ENCODE data around the gene MCM3AP.
"Not testable (repeated sequence)": the region's sequence is repeated elsewhere in the genome, so short reads cannot be mapped to it uniquely, and the experiment has no call there.

The MCM3AP gene

DNA sequence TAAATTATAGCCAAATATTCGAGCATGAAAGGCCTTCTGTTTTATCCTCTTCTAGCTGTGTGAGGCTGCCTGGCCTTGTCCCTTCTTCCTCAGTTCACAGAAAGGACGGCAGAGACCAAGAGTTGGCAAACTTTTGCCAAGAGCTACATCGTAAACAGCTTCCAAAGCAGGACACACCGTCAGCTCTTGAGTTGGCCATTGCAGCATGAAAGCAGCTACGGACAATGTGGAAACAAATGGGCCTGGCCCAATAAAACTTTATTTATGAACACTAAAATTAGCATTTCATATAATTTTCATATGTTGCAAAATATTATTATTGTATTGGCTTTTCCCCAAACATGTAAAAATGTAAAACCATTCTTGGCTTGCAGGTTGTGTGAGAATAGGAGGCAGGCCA lies 27.5 kb upstream of the MCM3AP start:
- no peak for FAIRE-seq
- no peak for DNase-seq (ENCODE audit: extremely low spot score, insufficient read length, low read depth)

DNA sequence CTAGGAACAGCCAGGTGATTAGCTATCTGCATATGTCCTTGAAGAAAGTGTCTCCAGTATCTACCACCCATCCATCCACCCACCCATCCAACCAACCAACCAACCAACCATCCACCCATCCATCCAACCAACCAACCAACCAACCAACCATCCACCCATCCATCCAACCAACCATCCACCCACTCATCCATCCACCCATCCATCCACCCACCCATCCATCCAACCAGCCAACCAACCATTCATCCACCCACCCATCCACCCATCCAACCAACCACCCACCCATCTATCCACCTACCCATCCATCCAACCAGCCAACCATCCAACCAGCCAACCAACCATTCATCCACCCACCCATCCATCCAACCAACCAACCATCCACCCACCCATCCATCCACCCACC lies 26.2 kb upstream of the MCM3AP start:
- FAIRE-seq (no peak), DNase-seq (ENCODE audit: extremely low spot score, insufficient read length, low read depth) (no peak)

DNA sequence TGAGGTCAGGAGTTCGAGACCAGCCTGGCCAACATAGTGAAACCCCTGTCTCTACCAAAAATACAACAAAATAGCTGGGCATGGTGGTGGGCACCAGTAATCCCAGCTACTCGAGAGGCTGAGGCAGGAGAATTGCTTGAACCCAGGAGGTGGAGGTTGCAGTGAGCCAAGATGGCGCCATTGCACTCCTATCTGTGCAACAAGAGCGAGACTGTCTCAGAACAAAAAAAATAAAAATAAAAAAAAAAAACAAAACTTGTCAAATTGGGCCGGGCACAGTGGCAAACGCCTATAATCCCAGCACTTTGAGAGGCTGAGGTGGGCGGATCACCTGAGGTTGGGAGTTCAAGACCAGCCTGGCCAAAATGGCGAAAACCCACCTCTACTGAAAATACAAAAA lies 24.8 kb upstream of the MCM3AP start:
- not testable (repeated sequence) for FAIRE-seq; DNase-seq (ENCODE audit: extremely low spot score, insufficient read length, low read depth)

DNA sequence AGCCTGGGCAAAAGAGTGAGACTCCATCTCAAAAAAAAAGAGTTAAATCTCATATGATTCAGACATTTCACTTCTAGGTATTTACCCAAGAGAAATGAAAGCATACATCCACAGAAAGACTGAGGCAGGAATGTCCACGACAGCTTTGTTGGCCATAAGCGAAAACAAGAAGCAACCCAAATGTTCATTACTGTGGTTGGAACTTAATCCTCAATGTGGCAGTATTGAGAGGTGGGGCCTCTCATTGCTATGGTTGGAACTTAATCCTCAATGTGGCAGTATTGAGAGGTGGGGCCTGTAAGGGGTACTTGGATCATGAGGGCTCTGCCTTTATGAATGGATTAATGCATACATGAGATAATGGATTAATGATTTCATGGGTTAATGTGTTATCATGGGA lies 23.0 kb upstream of the MCM3AP start:
- no peak for DNase-seq (ENCODE audit: extremely low spot score, insufficient read length, low read depth)
- FAIRE-seq: no peak

DNA sequence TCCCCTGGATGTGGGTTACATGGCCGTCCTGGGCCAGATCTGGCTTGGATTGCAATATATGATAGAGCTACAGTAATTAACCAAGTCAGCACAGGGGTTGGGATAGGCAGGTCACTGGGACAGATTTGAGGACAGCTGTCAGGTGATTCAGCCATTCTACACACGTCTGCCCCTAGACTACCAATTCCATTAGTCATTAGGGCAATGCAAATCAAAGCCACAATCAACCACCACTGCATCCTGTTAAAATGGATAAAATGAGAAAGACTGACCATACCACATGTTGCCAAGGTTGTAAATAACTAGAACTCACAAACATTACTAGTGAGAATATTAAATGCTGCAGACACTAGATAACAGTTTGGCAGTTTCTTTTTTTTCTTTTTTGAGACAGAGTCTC lies 22.2 kb upstream of the MCM3AP start:
- no peak for FAIRE-seq

DNA sequence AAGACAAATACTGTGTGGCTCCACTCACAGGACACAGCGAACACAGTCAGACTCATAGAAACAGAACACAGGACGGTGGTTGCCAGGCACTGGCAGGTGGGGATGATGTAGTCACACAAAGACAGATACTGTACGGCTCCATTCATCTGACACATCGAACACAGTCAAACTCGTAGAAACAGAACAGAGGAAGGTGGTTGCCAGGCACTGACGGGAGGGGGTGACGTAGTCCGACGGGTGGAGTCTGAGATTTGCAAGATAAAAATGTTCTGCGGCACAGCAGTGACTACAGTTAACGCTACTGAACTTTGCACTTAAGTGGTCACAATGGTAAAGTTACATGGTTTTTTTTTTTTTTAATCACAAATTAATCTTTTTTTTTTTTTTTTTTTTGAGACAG lies 19.5 kb upstream of the MCM3AP start:
- FAIRE-seq: no peak
- no peak for DNase-seq (ENCODE audit: extremely low spot score, insufficient read length, low read depth)

More for the DNA sequence above, 22.2 kb upstream of the MCM3AP start:
- DNase-seq (ENCODE audit: extremely low spot score, insufficient read length, low read depth): no peak

DNA sequence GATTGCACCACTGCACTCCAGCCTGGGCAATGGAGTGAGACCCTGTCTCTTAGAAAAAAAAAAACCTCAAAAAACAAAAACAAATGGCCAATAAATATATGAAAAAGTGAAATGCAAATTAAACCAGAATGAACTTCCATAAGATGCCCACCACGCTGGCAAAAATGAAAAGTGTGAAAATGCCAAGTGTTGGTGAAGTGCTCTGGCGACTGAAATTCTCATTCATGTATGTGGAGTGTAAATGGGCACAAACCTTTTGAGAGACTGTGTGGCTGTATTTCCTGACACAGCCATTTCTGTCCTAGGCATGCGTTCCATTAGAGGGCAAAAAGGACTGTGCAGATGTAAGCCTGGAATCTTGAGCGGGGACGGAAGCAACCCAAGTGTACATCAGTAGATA lies 19.0 kb upstream of the MCM3AP start:
- FAIRE-seq (no peak), DNase-seq (ENCODE audit: extremely low spot score, insufficient read length, low read depth) (no peak)

DNA sequence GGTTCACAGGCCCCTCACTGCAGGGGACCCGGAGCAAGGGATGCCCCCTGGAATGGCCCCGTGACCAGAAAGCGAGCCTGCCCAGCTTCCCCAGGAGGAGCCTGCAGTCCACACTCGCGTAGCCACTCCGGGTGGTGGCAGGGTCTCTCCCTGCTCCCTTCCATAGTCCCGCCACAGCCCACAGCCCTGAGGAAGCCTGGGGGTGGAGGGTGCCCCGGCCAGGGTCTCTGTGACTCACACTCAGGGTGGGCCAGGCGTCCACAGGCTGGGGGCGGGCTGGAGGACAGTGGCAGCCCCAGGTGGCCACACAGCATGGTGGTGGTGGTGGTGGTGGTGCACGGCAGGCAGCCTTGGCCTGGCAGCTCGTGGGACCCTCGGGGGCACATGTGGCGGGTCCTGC lies 16.3 kb upstream of the MCM3AP start:
- DNase-seq (ENCODE audit: extremely low spot score, insufficient read length, low read depth): no peak

DNA sequence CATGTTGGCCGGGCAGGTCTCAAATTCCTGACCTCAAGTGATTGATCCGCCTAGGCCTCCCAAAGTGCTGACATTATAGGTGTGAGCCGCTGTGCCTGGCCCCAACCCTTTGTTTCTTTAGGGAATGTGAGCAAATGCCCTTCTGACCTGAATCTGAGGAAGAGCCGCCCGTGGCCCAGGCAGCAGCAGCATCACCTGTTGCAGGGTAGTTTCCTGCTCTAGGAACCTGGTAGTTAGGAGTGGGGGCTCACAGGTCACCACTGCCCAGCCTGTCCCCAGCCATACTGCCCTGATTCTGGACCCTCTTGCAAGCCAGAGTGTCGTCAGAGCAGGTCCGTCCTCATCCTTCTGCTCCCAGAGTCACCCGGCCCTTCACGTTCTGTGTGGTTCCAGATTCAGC lies 13.8 kb upstream of the MCM3AP start:
- no peak for FAIRE-seq
- no peak for DNase-seq (ENCODE audit: extremely low spot score, insufficient read length, low read depth)

More for the DNA sequence above, 16.3 kb upstream of the MCM3AP start:
- FAIRE-seq: no peak

DNA sequence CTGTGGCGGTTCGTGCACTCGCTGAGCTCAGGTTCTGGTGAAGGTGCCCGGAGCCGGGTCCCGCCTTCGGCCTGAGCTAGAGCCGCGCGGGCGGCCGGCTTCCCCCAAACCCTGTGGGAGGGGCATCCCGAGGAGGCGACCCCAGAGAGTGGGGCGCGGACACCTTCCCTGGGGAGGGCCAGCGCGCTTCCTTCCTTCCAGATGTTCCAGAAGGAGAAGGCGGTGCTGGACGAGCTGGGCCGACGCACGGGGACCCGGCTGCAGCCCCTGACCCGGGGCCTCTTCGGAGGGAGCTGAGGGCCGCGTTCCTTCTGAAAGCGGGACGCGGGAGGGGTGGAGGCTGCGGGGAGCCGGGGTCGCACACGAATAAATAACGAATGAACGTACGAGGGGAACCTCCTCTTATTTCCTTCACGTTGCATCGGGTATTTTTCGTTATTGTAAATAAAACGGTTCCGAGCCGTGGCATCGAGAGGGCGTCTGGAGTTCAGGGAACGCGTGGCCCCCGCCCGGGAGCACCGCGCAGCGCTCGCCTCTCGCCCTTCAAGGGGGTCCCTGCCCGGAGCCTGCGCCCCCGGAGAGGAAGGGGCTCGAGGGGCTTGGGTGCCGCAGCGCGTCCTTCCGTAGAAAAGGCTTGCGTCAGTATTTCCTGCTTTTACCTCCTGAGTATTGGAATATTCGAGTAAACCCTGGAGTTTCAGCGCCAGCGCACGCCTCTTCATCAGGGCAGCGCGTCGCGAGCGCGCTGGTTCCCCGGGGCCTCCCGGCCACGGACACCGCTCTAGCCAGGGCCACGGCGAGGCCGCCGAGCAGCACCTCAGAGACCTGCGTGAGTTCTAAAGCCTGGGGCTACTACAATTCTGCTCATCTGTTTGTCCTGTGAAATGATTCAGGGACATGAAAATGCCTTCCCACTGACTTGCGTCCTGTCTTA lies 12.2 kb upstream of the MCM3AP start:
- no peak for DNase-seq (ENCODE audit: extremely low spot score, insufficient read length, low read depth)
- FAIRE-seq: no peak

DNA sequence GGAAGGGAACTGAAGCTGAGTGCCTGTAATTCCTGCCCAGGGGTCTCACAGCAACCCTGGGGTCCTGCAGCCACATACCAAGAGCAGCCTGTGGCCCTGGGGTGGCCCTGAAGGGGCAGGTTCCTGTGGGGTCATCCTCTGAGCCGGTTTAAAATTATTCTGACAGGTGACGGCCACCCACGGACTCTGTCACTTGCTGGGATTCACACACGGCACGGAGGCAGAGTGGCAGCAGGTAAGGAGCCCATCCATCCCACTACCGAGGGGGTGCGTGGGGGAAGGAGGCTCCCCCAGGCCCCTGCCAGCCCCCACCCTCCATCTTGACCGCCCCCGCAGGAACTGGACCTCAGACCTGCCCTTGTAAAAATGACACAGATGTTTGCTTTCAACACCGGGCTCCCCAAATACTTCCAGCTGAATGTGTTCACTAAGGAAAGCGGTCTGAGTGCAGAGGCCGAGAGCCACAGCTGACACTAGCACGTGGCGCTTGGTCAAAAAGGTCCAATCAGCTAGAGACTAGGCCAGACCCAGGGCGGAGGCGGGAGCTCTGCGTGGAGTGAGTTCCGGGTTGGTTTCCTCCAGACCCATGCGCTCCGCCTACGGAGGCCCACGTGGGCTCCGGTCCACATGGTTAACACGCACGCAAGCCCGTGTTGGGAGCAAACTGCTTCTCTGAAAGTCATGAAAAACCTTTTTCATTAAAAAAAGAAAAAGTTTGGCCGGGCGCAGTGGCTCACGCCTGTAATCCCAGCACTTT lies 10.8 kb upstream of the MCM3AP start:
- FAIRE-seq (no peak), DNase-seq (ENCODE audit: extremely low spot score, insufficient read length, low read depth) (no peak)

DNA sequence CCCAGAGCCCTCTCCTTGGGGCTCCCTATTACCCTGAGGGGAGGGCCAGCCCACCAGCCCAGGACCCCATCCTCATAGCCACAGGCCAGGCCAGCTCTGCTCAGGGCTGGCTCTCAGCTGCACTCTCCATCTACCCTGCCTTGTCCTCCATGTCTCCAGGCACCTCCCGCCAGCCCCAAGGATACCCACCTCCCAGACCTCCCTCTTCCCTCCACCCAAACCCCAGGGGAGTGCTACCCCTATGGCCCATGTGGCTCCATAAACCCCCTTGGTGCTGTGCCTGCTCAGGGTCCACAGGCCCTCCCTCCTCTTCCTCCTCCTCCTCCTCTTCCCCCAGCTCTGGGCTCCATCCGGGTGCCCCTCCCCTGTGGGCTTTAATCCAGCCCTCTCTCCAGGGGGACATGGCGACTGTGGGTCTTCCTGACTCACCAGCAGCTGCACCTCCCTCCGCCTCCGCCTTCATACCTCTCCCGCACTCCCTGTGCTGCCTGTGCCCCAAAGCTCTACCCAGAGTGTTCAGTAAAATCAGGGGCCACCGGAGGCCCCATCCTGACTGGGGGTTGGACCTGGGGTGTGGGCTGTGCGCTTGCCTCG lies 9.9 kb upstream of the MCM3AP start:
- FAIRE-seq (no peak), DNase-seq (ENCODE audit: extremely low spot score, insufficient read length, low read depth) (no peak)

DNA sequence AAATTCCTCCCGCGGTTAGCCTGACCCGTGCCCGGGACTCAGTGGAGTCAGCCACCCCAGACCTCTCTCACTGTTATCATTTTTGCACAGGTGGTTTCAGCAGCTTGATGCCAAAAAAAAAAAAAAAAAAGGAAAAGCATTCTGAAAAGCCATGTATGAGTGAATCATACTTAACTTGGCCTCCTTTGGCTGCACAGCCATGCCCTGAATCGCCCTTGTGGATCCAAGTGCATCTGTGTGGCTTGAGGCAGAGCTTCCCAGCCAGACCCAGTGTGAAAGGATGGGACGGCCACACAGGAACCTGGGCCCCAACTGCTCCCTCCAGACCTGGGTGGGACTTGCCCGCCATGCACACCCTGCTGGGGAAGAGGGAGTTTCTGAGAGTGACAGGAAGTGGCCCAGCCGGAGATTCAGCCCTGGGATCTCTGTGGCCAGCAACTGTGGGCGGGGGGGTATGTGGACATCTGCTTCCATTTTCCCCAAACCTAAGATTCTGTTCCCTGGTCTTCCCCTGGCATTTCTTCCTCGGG lies 9.3 kb upstream of the MCM3AP start:
- FAIRE-seq: no peak
- DNase-seq (ENCODE audit: extremely low spot score, insufficient read length, low read depth): no peak

DNA sequence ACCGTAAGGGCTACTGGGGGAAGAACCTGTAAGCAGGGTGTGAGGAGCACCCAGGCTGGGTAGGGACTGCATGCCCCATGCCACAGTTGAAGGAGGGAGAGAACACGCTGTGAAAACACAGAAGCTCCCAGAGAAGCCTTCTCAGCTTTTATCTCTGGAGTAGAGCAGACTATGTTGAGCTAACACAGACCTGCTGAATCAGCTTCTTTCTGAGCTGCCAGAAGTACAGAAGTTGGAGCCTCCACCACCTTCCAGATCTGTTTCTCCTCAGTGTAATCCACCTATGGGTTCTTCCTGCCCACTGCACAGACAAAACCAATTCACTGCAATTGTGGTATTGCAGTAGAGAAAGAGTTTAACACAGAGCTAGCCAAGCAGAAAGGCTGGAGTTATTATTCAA lies 6.2 kb upstream of the MCM3AP start:
- DNase-seq (ENCODE audit: extremely low spot score, insufficient read length, low read depth) (no peak), FAIRE-seq (no peak)

DNA sequence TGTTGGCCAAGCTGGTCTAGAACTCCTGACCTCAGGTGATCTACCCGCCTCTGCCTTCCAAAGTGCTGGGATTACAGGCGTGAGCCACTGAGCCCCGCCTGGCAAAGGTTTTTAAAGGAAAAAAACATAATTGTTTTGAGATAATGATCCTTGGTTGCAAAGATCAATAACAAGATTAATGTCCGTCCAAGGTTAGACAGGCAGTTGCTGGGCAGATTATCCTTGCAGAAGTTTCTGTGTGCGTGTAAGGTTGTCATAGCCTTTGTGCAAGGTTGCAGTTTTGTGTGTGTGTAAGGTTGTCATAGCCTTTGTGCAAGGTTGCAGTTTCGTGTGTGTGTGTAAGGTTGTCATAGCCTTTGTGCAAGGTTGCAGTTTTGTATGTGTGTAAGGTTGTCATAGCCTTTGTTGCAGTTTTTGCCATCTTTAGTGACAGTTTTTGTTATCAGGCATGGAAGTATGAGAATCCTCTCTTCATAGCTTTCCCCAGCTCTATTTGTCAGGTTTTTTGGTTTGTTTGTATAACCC lies 4.3 kb upstream of the MCM3AP start:
- FAIRE-seq: no peak
- DNase-seq (ENCODE audit: extremely low spot score, insufficient read length, low read depth): no peak

DNA sequence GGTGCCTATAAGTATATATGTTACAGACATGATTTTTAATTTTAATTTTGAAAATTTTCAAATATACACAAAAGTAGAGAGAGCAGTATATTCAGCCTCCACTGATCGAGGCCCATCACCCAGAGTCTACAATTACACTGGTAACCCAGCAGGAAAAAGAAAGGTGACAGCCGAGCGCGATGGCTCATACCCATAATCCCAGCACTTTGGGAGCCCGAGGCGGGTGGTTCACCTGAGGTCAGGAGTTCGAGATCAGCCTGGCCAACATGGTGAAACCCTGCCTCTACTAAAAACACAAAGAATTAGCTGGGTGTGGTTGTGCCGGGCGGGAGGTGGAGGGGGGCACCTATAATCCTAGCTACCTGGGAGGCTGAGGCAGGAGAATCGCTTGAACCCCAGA lies 2.1 kb upstream of the MCM3AP start:
- FAIRE-seq: no peak
- no peak for DNase-seq (ENCODE audit: extremely low spot score, insufficient read length, low read depth)

DNA sequence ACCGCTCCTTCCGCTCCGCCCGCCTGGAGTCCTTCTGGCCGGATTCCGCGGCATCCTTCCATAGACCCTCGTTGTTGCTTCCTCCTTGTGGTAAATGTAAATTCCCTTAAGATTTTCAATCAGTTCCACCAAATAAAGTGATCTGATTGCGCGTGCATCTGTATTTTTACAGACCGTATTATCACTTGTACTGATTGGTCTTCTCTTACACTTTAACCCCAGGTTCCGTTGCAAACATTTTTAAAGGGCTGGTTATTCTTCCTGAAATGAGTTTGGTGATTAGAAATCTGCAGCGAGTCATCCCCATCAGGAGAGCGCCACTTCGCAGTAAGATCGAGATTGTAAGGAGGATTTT lies 1.2 kb upstream of the MCM3AP start:
- peak; percentile 20 for DNase-seq (ENCODE audit: extremely low spot score, insufficient read length, low read depth)
- no peak for FAIRE-seq

DNA sequence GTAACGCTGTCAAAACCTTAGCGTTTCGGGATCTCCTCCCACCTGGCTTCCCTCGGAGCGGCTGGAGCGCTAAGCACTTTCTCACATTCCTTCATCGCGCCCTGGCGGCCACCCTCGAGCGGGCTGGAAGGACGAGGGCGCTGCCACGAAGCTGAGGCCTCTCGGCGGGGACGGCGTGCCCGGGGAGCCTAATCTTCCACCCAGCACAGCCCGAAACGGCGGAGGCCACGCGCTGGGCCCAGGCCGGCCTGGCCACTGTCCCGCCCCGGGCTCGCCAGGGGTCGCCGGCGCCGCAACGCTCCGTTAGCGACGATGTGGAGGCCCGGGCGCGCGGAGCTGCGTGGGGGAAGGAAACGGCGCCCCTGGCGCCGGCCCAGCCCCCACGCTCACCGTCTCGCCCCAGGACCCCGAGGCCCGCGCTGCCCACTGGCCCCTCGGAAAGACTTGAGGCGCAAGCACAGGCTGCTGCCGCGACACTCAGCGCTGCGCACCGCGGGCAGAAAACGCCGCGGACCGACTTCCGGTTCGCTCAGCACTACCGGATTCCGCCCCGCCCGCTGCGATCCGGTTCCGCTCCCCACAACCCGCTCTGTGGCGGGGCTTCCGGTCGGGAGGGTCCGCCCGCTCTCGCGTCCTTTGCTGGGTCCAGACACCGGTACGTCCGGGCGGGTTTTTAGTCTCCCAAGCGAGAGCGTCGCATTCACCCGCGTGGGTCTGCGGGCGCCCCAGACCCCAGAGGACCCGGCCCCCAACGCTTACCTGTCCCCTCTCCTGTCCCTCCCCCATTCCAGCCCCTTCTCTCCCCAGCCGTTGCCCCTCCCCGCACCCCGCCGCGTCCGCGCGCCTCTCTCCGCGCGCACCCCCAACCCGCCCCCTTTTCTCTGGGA lies 593 bp upstream of the MCM3AP start, which contains the start of gene YBEY:
TSS of gene YBEY (plus strand) at position 582 of the 887 bp plus-strand sequence. CDS start 572 bp downstream, outside the sequence.
- peak; percentile 79 for FAIRE-seq
- DNase-seq (ENCODE audit: extremely low spot score, insufficient read length, low read depth): peak; percentile 92

DNA sequence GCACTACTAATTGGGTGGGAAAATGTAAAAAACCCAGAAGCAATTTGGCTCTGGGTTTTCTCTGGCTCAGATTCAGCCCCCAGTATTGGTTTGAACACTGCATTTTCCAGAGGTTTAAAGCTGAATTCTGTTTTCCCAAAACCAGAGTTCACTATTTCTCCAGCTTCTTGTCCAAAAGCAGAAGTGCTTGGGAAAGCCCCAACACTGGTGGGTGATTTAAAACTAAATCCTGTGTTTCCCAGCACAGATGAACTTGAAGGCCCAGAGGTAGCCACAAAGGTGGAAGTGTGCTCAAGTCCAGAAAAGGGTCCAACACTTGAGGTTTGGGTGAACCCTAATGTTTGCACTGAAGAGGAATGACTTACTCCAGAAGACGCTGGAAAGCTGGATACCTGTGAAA lies 678 bp downstream of the MCM3AP start:
- FAIRE-seq (no peak), DNase-seq (ENCODE audit: extremely low spot score, insufficient read length, low read depth) (no peak)
